GM18519 (cell line): ENCODE results near the gene ANKRD33B.
"Not testable (repeated sequence)": the region's sequence is repeated elsewhere in the genome, so short reads cannot be mapped to it uniquely, and the experiment has no call there.

Experiments
- ATAC-seq: cut with Tn5 transposase; IDR thresholded peaks from one replicate; pipeline ENCODE4 v1.9.1; 2021; ENCODE audit warnings: mild to moderate bottlenecking, moderate library complexity; ENCODE audit not compliant: unreplicated experiment, low FRiP score

ANKRD33B gene

DNA sequence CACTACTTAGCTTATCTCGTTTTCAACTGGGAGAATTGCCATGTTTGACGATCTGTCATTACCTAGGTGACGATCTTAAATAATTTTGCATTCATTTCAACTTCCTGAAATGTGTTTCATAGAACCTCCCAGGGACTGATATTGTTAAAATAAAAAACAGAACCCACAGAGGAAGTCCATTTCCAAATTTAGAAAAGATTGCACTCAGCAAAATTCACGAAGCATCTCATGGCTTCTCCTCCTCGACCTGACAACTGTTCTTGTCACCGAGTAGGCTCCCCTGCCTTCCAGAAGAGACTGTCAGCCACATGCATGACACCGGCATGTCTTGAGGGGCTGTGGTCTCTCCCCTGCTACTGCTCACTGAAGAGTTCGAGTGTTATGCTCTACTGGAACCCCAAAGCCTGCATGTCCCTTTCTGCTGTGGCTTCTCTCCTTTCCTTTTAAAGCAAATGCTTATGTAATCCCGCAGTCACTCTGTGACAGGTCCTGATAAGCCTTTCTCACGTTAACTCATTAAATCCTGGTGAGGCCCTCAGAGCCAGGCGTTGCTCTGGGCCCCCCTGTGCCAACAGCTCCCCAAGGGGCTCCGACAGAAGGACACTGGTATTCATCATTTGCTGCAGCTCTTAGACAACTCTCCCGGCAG is 26.8 kb upstream of the ANKRD33B start:
- no peak for ATAC-seq

DNA sequence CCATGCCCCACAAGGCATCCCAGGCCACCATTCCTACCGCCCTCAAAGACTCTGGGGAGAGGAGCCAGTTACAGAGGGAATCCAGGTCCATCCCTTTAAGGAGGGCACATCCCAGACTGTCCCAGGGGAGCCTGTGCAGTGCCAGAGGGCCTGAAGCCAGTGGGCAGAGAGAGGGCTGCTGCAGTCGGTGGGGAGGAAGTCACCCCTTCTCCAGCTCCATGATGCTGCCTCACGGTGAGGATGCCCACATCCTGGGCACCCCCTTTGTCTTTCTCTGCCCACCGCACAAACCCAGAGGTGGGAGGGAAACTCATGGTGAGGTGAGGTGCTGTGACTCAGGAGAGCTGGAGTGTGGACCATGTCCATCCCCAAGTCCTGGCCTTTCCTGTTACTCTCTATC is 26.2 kb upstream of the ANKRD33B start:
- ATAC-seq, result no peak

DNA sequence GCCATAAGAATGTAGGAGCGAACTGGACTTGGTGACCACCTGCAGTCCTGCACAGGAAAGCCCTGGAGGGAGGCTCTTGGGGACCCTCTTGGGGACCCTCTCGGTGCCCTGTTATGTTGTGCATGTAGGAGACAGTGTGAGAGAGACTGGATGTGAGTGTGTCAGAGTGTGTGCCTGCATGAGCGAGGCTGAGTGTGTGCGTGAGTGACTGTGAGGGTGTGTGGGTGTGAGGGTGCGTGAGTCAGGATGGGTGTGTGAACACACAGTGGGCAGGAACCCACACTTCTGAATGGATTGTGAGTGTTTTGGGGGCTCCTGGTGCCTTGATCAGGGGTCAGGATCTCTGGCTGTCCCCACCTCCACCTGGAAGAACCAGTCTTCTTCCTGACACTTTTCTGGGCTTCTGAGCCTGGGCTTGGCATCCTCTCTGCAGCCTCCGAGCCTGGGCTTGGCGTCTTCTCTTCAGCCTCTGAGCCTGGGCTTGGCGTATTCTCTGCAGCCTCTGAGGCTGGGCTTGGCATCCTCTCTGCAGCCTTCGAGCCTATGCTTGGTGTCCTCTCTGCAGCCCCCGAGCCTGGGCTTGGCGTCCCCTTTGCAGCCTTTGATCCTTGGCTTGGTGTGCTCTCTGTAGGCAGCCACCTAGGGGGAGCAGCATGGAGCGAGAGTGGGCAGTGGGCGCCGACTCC is 25.6 kb upstream of the ANKRD33B start:
- ATAC-seq, result no peak

DNA sequence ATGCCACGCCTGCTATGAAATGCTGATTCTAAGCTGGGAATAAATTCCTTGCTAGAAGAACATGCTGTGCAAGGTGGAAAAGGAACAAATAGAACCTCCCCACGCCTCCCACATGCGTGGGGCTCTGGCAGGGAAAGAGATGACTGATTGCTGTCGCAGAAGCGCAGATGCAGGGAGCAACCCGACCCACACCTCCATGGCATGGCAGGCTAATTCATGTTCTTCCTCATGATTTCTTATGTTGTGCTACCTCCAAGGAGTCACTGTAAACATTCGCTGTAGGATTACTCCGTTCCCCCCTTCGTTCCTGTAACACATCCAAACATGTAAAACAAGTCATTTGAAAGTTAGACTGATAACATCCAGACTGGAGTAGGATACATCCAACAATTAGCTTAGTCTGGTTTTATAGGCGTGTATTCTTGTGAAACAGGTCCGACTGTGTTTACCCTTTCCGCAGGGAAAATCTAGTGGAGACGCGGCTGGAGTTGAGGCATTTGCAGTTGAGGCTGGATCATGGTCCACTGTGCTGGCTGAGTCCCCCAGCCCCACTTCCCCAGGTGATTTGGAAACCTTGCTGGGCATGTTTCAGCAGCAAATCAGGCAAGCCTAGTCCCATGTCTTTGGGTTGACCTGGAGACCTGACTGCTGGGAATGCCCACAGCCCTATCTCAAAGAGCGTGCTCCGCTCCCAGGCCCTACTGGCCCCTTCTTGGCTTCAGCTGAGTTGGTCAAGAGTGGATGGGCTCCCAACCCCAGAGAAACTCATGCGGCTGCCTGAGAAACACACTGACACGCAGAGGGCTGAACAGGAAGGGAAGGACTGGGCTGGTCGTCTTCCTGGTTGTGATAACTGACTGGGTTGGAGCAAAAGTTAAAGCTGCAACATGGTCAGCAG is 24.8 kb upstream of the ANKRD33B start:
- no peak for ATAC-seq

DNA sequence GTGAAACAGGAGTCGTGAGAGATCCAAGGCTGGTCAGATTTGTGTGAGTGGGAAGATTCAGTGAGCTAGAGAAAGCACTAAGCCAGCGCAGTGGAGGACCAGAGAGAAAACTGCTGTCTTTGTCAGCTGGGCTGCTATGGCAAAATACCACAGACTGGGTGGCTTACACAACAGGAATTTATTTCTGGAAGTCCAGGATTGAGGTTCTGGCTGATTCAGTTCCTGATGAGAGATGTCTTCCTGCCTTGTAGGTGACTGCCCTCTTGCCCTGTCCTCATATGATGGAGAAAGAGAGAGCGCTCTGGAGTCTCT is 24.2 kb upstream of the ANKRD33B start:
- ATAC-seq, result no peak

DNA sequence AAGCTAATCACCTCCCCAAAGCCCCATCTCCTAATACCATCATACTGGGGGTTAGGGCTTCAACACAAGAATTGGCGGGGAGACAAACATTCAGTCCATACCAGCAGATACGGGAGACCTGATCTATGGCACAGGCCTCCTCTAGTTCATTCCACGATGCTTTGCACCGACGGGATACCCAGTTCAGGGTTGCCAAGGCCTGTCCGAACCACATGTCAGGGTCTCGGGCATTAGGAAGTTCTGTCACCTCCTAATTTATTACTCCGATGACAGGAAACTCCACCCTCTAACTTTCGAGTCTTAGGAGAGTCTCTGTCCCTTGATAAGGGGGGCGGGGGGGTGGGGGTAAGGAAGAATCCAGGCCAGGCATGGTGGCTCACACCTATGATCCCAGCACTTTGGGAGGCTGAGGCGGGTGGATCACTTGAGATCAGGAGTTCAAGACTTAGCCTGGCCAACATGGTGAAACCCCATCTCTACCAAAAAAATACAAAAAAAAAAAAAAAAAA is 23.8 kb upstream of the ANKRD33B start:
- ATAC-seq, result no peak

DNA sequence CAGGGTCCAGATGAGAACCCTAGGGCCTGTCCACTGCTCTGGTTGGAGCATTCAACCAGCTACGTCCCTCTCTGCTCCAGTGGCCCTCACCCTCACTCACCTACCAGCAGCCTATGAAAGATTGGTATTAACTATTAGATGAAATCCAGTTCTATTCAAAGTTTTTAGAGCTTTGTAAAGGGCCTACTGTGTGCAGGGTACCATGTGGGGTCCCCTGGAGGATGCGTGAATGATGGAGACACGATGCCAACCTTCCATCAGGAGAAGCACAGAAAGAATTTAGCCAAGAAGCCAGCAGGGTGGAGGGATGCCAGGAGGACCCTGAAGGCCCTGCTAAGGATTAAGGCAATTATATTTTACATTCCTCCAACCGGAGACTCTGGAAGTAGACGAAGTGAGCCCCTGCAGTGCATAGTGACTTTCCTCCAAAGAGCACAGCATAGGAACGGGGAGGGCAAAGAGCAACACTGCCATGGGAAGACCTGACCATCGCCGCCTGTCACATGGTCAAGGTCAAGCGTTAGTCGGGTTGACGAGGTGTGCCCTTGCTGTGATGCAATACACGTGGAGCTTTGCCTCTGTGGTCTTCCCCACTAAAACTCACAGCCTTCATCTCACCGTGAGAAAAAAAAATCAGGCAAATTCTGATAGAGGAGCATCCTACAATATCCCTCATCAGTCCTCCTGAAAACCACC is 22.8 kb upstream of the ANKRD33B start:
- ATAC-seq, result no peak

DNA sequence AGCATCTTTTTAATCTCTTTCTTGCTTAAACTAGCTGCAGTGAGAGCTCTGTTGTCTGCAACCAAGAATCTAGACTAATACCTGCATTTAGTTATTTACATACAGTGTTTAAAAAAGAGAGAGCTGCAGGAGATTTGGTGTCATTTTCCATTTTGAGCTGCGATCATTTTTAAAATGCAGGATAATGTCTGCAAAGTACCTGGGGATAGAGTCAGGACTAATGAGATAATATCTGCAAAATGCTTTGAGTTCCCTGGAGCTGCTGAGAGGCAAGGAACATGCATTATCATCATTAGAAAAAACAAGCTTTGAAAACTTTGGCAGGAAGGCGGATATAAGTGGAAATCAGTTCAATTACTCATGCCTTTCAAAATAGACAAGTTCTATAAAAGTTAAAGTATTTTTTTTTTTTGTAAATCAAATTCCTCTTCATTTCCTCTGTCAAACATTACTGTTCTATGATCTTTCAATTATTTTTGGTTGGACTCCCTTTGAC is 21.8 kb upstream of the ANKRD33B start:
- ATAC-seq, result no peak

DNA sequence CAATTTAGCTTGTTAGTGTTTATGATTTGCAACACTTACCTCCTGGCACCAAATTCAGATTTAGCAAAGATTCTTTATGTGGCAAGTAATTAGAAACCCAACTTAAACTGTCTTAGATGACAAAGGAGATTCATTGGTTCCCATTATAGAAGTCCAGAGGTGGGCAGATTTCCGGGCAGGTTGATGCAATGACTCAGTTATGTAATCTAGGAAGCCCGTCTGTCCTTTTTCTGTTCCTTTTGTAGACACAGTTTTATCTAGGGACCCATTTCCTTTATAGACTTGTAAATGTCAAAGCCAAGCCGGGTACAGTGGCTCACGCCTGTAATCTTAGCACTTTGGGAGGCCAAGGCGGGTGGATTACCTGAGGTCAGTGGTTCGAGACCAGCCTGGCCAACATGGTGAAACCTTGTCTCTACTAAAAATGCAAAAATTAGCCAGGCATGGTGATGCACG is 20.3 kb upstream of the ANKRD33B start:
- ATAC-seq, result no peak

DNA sequence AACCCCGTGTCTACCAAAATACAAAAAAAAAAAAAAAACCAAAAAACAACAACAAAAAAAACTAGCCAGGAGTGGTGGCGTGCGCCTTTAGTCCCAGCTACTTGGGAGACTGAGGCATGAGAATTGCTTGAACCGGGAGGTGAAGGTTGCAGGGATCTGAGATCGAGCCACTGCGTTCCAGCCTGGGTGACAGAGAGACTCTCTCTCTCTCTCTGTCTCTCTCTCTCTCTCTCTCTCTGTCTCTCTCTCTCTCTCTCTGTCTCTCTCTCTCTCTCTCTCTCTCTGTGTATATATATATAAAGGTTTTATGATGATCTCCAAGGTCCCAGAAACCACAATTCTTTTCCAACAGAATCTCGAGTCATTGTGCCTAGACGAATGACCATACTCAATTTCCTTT is 18.8 kb upstream of the ANKRD33B start:
- no peak for ATAC-seq

DNA sequence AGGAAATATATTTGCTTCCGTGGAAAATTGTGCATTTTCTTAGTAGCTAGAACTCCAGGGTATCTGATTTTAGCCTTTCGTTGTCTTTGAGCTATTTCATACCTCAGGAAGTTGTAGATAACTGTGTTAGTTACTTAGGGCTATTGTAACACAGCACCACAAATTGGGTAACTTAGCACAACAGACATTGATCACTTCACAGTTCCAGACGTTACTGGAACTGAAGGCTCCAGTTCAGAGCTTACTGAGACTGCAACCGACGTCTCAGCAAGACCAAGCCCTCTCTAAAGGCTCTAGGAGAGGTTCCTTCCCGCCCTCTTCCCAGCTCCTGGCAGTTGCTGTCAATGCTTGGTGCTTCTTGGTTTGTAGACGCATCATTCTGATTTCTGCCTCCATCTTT is 17.7 kb upstream of the ANKRD33B start:
- no peak for ATAC-seq

DNA sequence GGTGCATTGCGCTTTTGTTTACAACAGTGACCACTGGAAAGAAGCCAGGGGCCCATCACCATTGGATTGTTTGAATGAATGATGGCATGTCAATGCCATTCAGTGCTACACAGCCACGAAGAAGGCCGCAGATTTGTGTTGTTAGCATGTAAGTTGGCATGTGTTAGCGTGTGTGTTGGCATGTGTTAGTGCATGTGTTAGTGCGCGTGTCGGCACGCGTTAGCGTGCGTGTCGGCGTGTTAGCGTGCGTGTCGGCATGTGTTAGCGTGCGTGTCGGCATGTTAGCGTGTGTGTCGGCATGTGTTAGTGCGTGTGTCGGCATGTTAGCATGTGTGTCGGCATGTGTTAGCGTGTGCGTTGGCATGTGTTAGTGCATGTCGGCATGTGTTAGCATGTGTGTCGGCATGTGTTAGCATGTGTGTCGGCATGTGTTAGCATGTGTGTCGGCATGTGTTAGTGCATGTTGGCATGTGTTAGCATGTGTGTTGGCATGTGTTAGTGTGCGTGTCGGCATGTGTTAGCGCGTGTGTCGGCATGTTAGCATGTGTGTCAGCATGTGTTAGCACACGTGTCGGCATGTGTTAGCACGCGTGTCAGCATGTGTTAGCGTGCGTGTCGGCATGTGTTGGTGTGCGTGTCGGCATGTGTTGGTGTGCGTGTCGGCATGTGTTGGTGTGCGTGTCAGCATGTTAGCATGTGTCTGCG is 15.3 kb upstream of the ANKRD33B start:
- no peak for ATAC-seq

DNA sequence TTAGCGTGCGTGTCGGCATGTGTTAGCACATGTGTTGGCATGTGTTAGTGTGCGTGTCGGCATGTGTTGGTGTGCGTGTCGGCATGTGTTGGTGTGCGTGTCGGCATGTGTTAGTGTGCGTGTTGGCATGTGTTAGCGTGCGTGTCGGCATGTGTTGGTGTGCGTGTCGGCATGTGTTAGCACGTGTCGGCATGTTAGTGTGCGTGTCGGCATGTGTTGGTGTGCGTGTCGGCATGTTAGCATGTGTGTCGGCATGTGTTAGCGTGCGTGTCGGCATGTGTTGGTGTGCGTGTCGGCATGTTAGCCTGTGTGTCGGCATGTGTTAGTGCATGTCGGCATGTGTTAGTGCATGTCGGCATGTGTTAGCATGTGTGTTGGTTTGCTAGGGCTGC is 14.8 kb upstream of the ANKRD33B start:
- not testable (repeated sequence) for ATAC-seq

DNA sequence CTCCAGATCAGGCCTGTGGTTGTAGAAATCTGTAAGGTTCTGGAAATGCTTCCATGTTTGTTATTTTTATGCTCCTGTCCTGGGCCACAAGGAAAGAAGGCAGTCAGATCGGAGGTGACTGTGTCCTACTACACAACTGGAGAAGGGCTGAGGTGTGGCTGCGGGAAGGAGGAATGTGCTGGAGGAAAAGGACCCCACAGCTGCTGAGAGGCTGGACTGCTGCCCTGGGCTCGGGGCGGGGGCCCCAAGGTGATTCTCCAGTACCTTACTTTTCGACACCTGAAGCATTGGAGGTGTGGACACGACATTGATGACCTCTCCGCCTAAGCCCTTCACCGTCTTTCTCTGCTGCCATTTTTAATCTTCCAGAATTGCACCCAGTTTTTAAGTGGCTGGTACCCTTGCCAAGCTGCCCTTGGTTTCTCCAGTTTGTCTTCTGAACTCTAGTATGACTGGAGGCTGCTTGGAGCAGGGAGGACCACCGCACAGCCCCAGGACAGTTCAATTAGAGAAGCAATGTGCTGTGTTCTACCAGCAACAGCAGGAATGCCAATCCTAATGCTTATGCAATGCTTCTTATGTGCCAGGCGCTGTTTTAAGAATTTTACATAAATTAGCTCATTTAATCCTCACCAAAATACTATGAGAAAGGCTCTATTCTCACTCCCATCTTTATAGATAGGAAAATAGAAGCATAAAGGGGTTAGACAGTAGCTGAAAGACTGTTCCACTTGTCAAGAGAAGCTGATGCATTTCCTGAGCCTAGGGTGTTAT is 13.5 kb upstream of the ANKRD33B start:
- ATAC-seq, result no peak

DNA sequence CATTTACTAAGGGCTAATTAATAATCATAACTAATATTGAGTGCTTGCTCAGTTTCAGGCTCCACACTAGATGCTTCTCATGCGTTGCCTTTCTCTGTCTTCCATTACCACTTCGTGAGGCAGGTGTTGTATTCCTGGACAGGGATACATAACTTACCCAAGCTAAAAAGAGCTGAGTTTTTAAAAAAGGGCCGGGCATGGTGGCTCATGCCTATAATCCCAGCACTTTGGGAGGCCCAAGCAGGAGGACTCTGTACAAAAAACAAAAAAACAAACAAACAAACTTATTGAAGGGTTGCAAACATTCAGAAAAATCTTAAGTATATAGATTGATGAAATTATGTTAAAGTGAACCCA is 12.1 kb upstream of the ANKRD33B start:
- ATAC-seq, result no peak

DNA sequence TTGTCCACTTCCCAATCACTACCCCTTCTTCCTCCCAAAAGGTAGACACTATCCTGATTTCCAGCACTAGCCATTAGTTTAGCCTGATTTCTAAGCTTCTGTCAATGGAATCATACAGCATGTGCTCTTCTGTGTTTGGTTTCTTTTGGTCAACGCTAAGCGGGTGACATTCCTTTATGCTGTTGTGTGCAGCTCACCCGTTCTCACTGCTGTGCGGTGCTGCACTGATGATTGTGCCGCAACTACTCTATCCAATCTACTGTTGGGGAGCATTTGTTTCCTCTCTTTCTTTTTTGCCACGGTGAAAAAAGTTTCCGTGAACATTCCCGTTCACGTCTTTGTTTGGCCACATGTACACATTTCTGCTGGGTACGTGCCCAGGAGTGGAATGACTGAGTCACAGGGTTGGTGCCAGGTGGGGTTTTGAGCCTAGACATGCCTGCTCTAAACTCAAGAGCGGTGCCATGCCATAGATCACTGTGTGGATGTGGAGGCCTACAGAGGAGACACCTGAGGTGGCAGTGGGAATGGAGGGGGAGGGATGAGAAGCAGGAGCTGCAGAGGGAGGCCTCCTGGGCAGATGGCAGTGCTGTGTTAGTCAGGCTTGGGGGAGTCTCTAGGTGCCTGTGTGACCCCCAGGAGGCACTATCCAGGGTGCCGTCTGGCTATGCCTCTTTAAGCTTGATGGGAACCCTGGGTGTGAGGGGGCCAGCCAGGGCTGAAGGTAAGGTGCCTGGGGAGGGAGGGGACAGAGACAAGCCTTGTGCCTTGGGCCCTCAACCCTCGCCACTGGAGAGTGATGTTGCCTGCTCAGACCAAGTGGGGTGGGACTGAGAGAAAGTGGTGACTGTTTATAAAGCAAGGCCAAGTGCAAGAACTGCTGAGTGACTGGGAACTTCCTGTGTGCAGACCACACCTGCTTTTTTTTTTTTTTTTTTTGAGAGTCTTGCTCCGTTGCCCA is 11.4 kb upstream of the ANKRD33B start:
- peak; percentile 74 for ATAC-seq

DNA sequence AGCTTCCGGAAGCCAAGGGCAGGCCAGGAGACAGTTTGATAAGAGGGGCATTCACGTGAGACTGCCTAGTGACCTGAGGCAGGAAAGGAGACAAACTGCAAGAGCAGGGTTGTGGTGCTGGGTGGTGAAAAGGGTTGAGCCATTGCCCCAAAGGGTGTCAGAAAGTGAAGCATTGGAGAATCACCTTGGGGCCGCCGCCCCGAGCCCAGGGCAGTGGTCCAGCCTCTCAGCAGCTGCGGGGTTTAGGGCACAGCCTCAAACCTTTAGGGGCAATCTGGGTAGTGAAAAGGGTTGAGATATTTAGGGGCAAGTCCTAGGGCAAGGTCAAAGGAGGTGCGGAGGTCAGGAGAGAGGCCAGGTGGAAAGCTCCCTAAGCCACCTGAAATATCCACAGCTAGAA is 10.4 kb upstream of the ANKRD33B start:
- no peak for ATAC-seq

DNA sequence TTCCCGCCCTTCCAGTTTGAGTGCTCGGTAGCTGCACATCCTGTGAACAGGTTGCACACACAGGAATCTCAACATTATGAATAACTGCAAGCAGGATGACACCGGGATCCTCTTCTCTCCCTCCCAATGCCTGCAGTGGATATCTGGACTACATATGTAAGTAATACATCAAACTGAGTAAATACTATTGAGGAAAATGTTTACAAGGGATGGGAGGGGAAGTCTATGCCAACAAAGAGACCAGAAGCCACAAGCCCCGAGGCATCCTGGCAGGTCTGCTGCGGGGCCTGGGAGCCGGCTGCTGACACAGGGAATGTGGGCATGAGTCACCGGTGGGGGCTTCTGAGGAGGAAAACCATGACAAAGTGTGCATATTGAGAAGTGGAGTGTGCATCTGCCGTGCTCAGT is 8.6 kb upstream of the ANKRD33B start:
- no peak for ATAC-seq
